COLO668 (cell line): Measurements from ENCODE around the gene ABCF1.

Experiments
- DNase-seq: peaks from one replicate; lab custom pipeline; 2025; ENCODE audit not compliant: unreplicated experiment; lab: John Stamatoyannopoulos, UW

The ABCF1 gene

GRCh38 chr6:30557683-30557981 lies 13.6 kb upstream of the ABCF1 start:
- no peak for DNase-seq

DNA sequence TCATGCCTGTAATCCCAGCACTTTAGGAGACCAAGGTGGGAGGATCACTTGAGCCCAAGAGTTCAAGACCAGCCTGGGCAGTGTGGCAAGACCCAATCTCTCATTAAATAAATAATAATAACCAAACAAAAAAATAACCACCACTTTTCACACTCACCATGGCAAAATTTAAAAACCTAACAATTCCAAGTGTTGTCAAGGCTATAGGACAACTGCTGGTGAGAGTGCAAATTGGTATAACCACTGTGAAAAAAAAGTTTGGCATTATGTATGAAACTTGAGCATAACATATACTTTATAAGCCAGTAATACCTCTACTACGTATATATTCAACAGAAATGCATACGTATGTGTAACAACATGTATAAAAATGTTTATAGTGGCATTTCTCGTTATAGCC lies 10.3 kb upstream of the ABCF1 start:
- no peak for DNase-seq

DNA sequence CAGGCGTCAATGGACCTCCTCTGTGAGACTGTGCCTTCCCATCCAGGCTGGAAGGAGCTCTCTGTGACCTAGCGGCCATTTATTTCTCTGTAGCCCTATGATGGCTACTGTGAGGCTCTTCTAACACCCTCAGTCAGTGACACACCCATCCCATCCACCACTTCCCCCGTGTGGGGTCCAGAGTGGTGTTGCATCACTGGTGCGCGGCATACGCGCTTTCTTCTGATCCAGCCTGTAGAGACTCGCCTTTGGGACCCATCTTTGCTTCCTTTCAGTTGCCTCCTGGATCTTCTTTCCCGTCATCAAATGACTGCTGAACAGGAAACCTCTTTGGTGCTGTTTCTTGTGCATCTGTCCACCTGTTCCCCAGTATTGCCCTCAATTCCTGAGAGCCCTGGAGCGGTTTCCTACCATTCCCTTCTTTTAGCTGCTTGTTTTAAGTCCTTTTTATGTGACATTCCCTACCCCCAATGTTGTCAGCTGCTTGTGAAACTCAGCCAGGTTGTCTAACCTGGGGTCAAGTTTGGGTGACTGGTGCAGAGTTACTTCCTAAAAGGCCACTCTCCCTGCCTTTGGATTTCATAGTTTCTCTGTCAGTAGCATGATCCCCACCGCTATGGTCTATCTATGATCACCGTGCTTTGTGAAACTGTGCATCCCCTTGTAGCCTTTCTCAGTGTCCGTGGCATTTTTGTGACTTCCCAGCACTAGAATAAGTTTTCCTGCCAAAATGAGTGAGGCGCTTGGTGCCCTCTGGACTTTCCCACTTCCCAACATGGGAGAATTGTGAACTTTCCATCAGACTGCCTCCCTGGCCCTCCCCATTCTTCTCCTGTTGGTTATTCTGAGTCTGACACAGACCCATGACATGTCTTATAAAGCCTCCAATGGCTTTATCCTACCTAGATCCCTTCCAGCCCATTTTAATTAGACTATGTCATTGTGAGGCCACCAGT lies 8.5 kb upstream of the ABCF1 start:
- DNase-seq: no peak

- DNase-seq: no peak
These were observed 7.1 kb upstream of the ABCF1 start for GRCh38 chr6:30564114-30564513.

DNA sequence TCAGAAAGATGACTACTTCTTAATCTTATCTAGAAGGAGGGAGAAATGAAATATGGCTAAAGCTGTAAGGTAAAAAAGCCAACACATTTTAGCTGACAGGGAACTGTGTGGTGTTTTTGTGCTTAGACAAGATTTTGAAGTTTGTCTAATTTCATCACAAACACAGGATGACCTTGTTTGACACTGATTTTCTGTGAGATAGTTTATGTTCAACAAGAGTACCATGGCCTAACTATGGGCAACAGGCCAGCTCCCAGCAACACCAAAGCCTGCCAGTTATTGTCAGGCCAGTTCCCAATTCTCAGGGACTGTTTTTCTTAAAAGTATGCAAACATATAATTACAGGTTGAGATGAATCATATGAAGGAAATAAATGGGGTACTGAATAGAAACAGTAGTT lies 5.5 kb upstream of the ABCF1 start:
- DNase-seq: no peak

GRCh38 chr6:30568245-30568644 lies 3.0 kb upstream of the ABCF1 start:
- peak; percentile 0 for DNase-seq

- DNase-seq: peak; percentile 0
These were observed 979 bp upstream of the ABCF1 start for GRCh38 chr6:30570263-30570662.

DNA sequence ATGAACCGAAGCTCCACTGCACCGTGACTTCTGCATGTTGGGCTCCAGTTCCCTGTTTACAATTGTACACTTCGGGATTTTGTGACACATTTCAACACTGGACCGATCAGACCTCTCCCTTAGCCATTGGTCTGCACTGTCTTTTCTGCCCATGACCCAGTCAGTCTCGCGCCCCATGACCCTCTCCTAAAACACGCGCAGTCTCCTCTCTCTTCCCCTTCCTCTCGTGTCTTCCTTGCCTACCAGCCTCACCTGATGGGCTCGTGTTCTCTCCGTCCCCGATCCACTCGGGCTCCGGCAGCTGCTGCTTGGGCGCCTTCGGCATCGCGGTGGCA lies 535 bp upstream of the ABCF1 start:
- no peak for DNase-seq

DNA sequence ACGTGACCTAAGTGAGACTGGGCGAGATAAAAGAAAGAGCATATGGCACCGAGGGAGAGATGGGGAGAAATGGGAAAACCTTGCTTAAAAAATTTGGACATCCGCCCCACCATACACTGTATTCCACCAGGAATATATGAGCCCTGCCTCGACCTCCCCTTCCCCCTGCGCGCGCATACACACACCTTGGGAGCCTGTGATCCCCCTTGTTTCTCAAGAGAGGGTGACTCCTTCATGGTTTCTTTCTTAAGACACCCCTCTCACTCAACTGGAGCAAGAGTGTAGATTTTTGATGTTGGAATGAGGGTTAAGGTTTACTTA lies 480 bp downstream of the ABCF1 start:
- no peak for DNase-seq

DNA sequence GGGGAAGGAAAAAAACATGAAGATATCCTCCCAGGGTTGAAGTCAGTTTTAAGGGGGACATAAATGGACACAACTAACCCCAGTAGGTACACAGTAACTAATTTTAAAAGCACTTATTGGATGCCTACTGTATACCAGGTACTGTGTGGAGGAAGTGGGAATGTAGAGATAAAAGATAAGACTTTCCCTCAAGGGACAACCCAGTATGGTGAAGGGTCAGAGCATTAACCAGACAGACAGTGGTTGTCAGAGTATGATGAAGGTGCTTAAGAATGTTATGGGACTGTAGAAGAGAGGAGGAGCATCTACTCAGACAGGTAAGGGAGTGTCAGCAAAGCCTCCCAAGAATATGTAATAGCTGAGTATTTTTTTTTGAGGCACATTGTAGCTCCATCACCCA lies 906 bp downstream of the ABCF1 start:
- DNase-seq: no peak

DNA sequence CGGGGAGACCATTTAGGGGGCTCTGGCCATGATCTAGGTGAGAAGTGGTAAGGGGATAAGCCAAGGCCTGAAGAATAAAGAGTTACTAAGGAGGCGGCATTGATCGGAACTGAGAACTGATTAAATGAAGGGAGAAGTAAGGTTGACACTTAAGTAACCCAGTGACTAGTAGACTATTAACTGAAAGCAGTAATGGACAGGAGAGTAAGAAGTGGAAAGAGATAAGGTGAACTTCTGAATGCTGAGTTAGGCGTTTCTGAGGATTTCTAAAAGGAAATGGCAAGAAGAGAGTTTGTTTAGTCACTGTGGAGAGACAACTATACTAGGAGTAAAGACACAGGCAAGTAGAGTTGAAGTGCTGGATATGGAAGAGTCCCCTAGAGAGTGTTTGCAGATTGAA lies 1.9 kb downstream of the ABCF1 start:
- DNase-seq: no peak

GRCh38 chr6:30578051-30578450 lies 6.8 kb downstream of the ABCF1 start:
- DNase-seq: no peak

GRCh38 chr6:30583921-30584320 lies 12.7 kb downstream of the ABCF1 start:
- no peak for DNase-seq

- no peak for DNase-seq
These were observed 18.6 kb downstream of the ABCF1 start for GRCh38 chr6:30589754-30590358.

DNA sequence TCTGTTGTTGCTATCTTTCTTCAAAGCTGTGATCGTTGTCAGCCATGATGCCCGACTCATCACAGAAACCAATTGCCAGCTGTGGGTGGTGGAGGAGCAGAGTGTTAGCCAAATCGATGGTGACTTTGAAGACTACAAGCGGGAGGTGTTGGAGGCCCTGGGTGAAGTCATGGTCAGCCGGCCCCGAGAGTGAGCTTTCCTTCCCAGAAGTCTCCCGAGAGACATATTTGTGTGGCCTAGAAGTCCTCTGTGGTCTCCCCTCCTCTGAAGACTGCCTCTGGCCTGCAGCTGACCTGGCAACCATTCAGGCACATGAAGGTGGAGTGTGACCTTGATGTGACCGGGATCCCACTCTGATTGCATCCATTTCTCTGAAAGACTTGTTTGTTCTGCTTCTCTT lies 19.3 kb downstream of the ABCF1 start:
- DNase-seq: no peak

GRCh38 chr6:30591008-30591407 lies 19.8 kb downstream of the ABCF1 start:
- no peak for DNase-seq

GRCh38 chr6:30592287-30592686 lies 21.0 kb downstream of the ABCF1 start:
- DNase-seq: no peak

DNA sequence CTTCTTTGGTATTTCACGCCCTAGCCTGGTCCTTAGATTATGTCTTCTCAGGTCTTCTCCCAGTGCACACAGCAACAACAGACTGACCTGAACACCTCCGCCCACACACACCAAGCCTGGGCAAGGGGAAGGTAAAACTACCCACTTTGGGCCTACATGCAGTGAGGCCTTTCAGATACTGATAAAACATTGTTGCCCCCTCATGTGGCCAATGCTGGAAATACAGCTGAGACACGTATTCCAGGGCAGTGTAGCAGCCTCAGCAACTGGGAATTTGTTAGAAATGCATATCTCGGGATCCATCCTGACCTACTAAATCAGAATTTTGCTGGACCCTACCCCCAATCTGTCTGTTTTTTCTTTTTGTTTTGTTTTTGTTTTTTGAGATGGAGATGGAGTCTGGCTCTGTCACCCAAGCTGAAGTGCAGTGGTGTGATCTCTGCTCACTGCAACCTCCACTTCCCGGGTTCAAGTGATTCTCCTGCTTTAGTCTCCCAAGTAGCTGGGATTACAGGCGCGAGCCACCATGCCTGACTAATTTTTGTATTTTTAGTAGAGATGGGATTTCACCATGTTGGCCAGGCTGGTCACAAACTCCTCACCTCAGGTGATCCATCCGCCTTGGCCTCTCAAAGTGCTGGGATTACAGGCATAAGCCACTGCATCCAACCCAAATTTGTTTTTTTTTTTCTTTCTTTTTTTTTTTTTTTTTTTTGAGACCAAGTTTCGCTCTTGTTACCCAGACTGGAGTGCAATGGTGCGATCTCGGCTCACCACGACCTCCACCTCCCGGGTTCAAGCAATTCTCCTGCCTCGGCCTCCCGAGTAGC lies 26.3 kb downstream of the ABCF1 start:
- DNase-seq: peak; percentile 68

- DNase-seq: no peak
These were observed 27.8 kb downstream of the ABCF1 start for GRCh38 chr6:30598912-30599624.

GRCh38 chr6:30599625-30600324 lies 28.5 kb downstream of the ABCF1 start:
- no peak for DNase-seq

DNA sequence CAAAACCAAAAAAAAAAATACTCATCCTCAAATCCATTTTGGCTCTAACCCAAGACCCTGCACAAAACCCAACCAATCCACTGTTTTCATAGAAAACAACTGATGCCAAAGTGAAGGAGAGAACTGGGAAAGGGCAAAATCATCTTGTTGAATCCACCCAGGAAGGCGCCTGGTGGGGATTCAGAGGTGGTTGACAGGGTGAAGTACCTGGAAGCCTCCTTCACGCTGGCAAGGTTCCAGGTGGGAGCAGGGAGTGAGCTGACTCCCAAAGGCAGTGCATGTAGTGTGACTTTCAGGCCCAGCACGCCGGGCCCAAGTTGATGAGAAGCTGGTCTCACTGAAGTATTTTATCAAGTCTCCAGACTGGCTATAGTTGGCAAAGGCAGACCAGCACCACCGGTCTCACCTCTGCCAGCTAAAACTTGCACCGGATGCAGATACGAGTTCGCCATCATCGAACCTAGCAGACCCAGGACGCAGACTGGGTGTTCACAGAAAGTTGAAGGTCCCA lies 29.3 kb downstream of the ABCF1 start:
- DNase-seq: no peak
